ENCODE data around the gene LY6G6C.

Gene LY6G6C

GRCh38 chr6:31758281-31758680 is 36.7 kb upstream of the LY6G6C start:
- no peak overlapping the region for H3K27ac Mint-ChIP-seq
- H3K36me3 Mint-ChIP-seq (ENCODE audit: low read depth), result peaks cover 16% of the 10 kb centered on the region
- no peak overlapping the region for H3K4me3 Mint-ChIP-seq

GRCh38 chr6:31752739-31753319 is 31.3 kb upstream of the LY6G6C start:
- peaks cover 2% of the 10 kb centered on the region for H3K4me1 Mint-ChIP-seq (ENCODE audit: low read depth)
- H3K9me3 Mint-ChIP-seq, result no peaks in the 10 kb centered on the region
- H3K4me3 Mint-ChIP-seq, result no peak overlapping the region
- H3K27ac Mint-ChIP-seq, result no peak overlapping the region
- peaks cover 8% of the 10 kb centered on the region for H3K36me3 Mint-ChIP-seq (ENCODE audit: low read depth)
- no peaks in the 10 kb centered on the region for H3K27me3 Mint-ChIP-seq (ENCODE audit: low read depth)

More at GRCh38 chr6:31758281-31758680, 36.7 kb upstream of the LY6G6C start:
- Mint-ChIP-seq H3K27me3 (ENCODE audit: low read depth) (no peaks in the 10 kb centered on the region), H3K4me1 (ENCODE audit: low read depth) (peaks cover 9% of the 10 kb centered on the region), H3K9me3 (no peaks in the 10 kb centered on the region)

- H3K27me3 Mint-ChIP-seq (ENCODE audit: low read depth), result no peaks in the 10 kb centered on the region
Observed at GRCh38 chr6:31750411-31751022, 29.0 kb upstream of the LY6G6C start.

GRCh38 chr6:31749301-31750036 is 27.9 kb upstream of the LY6G6C start:
- no peaks in the 10 kb centered on the region for H3K27me3 Mint-ChIP-seq (ENCODE audit: low read depth)
- H3K9me3 Mint-ChIP-seq, result no peaks in the 10 kb centered on the region
- H3K4me1 Mint-ChIP-seq (ENCODE audit: low read depth), result peaks cover 5% of the 10 kb centered on the region
- peaks cover 16% of the 10 kb centered on the region for H3K36me3 Mint-ChIP-seq (ENCODE audit: low read depth)
- H3K27ac Mint-ChIP-seq, result no peak overlapping the region
- no peak overlapping the region for H3K4me3 Mint-ChIP-seq

More at GRCh38 chr6:31750411-31751022, 29.0 kb upstream of the LY6G6C start:
- Mint-ChIP-seq H3K4me3 (no peak overlapping the region), H3K4me1 (ENCODE audit: low read depth) (peaks cover 2% of the 10 kb centered on the region), H3K9me3 (no peaks in the 10 kb centered on the region), H3K27ac (no peak overlapping the region), H3K36me3 (ENCODE audit: low read depth) (peaks cover 11% of the 10 kb centered on the region)

GRCh38 chr6:31744422-31744821 is 22.9 kb upstream of the LY6G6C start:
- no peak overlapping the region for H3K4me3 Mint-ChIP-seq
- H3K27ac Mint-ChIP-seq, result no peak overlapping the region
- no peaks in the 10 kb centered on the region for H3K27me3 Mint-ChIP-seq (ENCODE audit: low read depth)
- H3K36me3 Mint-ChIP-seq (ENCODE audit: low read depth), result peaks cover 29% of the 10 kb centered on the region
- H3K9me3 Mint-ChIP-seq, result no peaks in the 10 kb centered on the region
- H3K4me1 Mint-ChIP-seq (ENCODE audit: low read depth), result peaks cover 28% of the 10 kb centered on the region

GRCh38 chr6:31742894-31743293 is 21.3 kb upstream of the LY6G6C start:
- H3K27ac Mint-ChIP-seq, result no peak overlapping the region
- no peak overlapping the region for H3K4me3 Mint-ChIP-seq
- H3K36me3 Mint-ChIP-seq (ENCODE audit: low read depth), result peaks cover 27% of the 10 kb centered on the region
- peaks cover 43% of the 10 kb centered on the region for H3K4me1 Mint-ChIP-seq (ENCODE audit: low read depth)
- no peaks in the 10 kb centered on the region for H3K9me3 Mint-ChIP-seq
- no peaks in the 10 kb centered on the region for H3K27me3 Mint-ChIP-seq (ENCODE audit: low read depth)

GRCh38 chr6:31741815-31742214 is 20.3 kb upstream of the LY6G6C start:
- Mint-ChIP-seq H3K4me3 (peak overlapping the region; percentile 73), H3K27ac (peak overlapping the region; percentile 58), H3K27me3 (ENCODE audit: low read depth) (no peaks in the 10 kb centered on the region), H3K36me3 (ENCODE audit: low read depth) (peaks cover 24% of the 10 kb centered on the region), H3K4me1 (ENCODE audit: low read depth) (peaks cover 54% of the 10 kb centered on the region), H3K9me3 (no peaks in the 10 kb centered on the region)

- peaks cover 59% of the 10 kb centered on the region for H3K4me1 Mint-ChIP-seq (ENCODE audit: low read depth)
- peak overlapping the region; percentile 93 for H3K27ac Mint-ChIP-seq
- H3K36me3 Mint-ChIP-seq (ENCODE audit: low read depth), result peaks cover 29% of the 10 kb centered on the region
- H3K27me3 Mint-ChIP-seq (ENCODE audit: low read depth), result no peaks in the 10 kb centered on the region
- no peaks in the 10 kb centered on the region for H3K9me3 Mint-ChIP-seq
- peak overlapping the region; percentile 96 for H3K4me3 Mint-ChIP-seq
Observed at GRCh38 chr6:31740397-31741223, 19.1 kb upstream of the LY6G6C start.

- Mint-ChIP-seq H3K36me3 (ENCODE audit: low read depth) (peaks cover 30% of the 10 kb centered on the region), H3K27me3 (ENCODE audit: low read depth) (no peaks in the 10 kb centered on the region), H3K4me3 (peak within 1 kb of the TSS; percentile 100), H3K4me1 (ENCODE audit: low read depth) (peaks cover 55% of the 10 kb centered on the region), H3K27ac (peak within 1 kb of the TSS; percentile 93), H3K9me3 (no peaks in the 10 kb centered on the region)
Observed at GRCh38 chr6:31739639-31740396, 18.3 kb upstream of the LY6G6C start, which contains the start of gene MSH5. MSH5 (plus strand) TSS chr6:31740005; CDS start chr6:31740467, 462 bp downstream.

- Mint-ChIP-seq H3K27me3 (ENCODE audit: low read depth) (no peaks in the 10 kb centered on the region), H3K27ac (peak overlapping the region; percentile 93), H3K4me3 (peak overlapping the region; percentile 100), H3K9me3 (no peaks in the 10 kb centered on the region), H3K4me1 (ENCODE audit: low read depth) (peaks cover 64% of the 10 kb centered on the region), H3K36me3 (ENCODE audit: low read depth) (peaks cover 39% of the 10 kb centered on the region)
Observed at GRCh38 chr6:31737991-31738979, 16.7 kb upstream of the LY6G6C start.

GRCh38 chr6:31737315-31737990 is 15.9 kb upstream of the LY6G6C start:
- peak overlapping the region; percentile 93 for H3K27ac Mint-ChIP-seq
- peak overlapping the region; percentile 100 for H3K4me3 Mint-ChIP-seq
- no peaks in the 10 kb centered on the region for H3K9me3 Mint-ChIP-seq
- peaks cover 64% of the 10 kb centered on the region for H3K4me1 Mint-ChIP-seq (ENCODE audit: low read depth)
- no peaks in the 10 kb centered on the region for H3K27me3 Mint-ChIP-seq (ENCODE audit: low read depth)
- H3K36me3 Mint-ChIP-seq (ENCODE audit: low read depth), result peaks cover 35% of the 10 kb centered on the region

- Mint-ChIP-seq H3K27me3 (ENCODE audit: low read depth) (no peaks in the 10 kb centered on the region), H3K4me3 (peak overlapping the region; percentile 100), H3K9me3 (no peaks in the 10 kb centered on the region), H3K36me3 (ENCODE audit: low read depth) (peaks cover 38% of the 10 kb centered on the region), H3K4me1 (ENCODE audit: low read depth) (peaks cover 66% of the 10 kb centered on the region), H3K27ac (peak overlapping the region; percentile 93)
Observed at GRCh38 chr6:31736768-31737314, 15.3 kb upstream of the LY6G6C start.
